GM12874 (cell line): ENCODE measurements around the gene IGIP.

Experiments
- CTCF ChIP-seq: IDR thresholded peaks from 2 replicates; pipeline ENCODE4 v1.5.1; 2011; ENCODE audit warnings: low read depth, mild to moderate bottlenecking, control low read depth, low read length, moderate library complexity; ENCODE audit not compliant: insufficient read depth

The IGIP gene

GRCh38 chr5:140117523-140117922, 8.2 kb upstream of the IGIP start:
- no peak for TF ChIP-seq CTCF

GRCh38 chr5:140118302-140118936, 7.3 kb upstream of the IGIP start:
- TF ChIP-seq CTCF, result no peak

GRCh38 chr5:140126315-140127012, 727 bp downstream of the IGIP start:
- no peak for TF ChIP-seq CTCF

GRCh38 chr5:140128376-140128775, 2.6 kb downstream of the IGIP start:
- no peak for TF ChIP-seq CTCF

- no peak for TF ChIP-seq CTCF
Observed at GRCh38 chr5:140130949-140131733, 5.4 kb downstream of the IGIP start.

- no peak for TF ChIP-seq CTCF
Observed at GRCh38 chr5:140131967-140132409, 6.3 kb downstream of the IGIP start.

GRCh38 chr5:140133514-140134167, 7.9 kb downstream of the IGIP start:
- no peak for TF ChIP-seq CTCF
